GM06990 (cell line): ENCODE data around the gene ADAR.

Experiments
- DNase-seq: peaks from one replicate; pipeline ENCODE4 v3.0.0-alpha.2; 2011; ENCODE audit not compliant: insufficient read length; ENCODE audit errors: extremely low read depth
- H3K27me3 ChIP-seq: replicated peaks from 2 replicates; pipeline ENCODE4 v1.6.0; 2011; ENCODE audit warnings: low read length; ENCODE audit not compliant: control insufficient read depth, insufficient read depth
- H3K36me3 ChIP-seq: 2 replicates; pipeline ENCODE4 v1.5.1; 2011; ENCODE audit warnings: low read length; ENCODE audit not compliant: control insufficient read depth, insufficient read depth
- H3K4me3 ChIP-seq: replicated peaks from 2 replicates; pipeline ENCODE4 v1.5.1; 2011; ENCODE audit warnings: low read depth, mild to moderate bottlenecking, control low read depth, low read length
- TF ChIP-seq, protein P1 (sequence below): IDR thresholded peaks from 2 replicates; pipeline ENCODE4 v1.5.1; 2011; ENCODE audit warnings: low read length, control low read depth, mild to moderate bottlenecking, inconsistent platforms; ENCODE audit not compliant: insufficient read depth, poor library complexity, severe bottlenecking

ADAR gene

DNA sequence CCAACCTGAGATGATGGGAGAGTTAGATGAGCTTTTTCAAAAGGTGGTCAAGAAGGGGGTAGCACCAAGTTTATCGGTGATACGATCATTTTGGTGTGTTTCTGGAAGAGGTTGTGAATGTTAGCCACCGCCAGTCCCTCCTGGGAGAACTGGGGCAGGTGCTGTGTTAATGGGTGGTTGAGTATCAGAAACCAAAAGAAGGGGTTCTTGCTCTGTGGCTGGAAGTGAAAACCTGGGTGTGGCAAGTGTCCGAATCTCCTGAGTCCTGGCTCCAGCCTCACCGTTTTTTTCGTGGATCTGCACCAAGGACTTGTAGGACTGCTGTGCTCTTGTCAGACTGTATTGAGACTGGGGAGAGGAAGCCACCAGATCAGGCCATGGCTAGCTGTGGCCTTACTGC is 57.3 kb downstream of the ADAR start:
- TF ChIP-seq, protein P1, sequence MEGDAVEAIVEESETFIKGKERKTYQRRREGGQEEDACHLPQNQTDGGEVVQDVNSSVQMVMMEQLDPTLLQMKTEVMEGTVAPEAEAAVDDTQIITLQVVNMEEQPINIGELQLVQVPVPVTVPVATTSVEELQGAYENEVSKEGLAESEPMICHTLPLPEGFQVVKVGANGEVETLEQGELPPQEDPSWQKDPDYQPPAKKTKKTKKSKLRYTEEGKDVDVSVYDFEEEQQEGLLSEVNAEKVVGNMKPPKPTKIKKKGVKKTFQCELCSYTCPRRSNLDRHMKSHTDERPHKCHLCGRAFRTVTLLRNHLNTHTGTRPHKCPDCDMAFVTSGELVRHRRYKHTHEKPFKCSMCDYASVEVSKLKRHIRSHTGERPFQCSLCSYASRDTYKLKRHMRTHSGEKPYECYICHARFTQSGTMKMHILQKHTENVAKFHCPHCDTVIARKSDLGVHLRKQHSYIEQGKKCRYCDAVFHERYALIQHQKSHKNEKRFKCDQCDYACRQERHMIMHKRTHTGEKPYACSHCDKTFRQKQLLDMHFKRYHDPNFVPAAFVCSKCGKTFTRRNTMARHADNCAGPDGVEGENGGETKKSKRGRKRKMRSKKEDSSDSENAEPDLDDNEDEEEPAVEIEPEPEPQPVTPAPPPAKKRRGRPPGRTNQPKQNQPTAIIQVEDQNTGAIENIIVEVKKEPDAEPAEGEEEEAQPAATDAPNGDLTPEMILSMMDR, result no peak
- no peak for DNase-seq
- Histone ChIP-seq H3K36me3 (peaks cover 54% of the 10 kb centered on the region), H3K27me3 (no peaks in the 10 kb centered on the region), H3K4me3 (no peak overlapping the region)

DNA sequence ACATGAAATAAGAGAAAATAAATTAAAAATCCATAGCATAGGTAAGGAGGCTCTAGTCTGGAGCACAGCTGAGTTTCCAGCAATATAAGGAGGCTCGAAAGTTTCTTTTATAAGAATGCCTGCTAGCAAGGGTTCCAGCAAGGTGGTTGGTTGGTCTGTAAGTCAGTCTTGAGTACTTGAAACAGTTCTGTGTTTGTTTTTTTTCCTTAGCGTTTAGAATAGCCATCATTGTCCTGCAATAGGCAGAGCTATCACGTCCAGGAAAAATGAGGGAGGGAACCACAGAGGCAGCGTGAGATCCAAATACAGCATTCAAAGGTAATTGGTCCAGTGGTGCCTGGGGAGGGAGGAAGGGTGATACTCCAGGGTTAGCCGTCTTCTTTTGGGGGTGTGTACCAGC is 57.9 kb downstream of the ADAR start:
- Histone ChIP-seq H3K27me3 (no peaks in the 10 kb centered on the region), H3K4me3 (no peak overlapping the region), H3K36me3 (peaks cover 48% of the 10 kb centered on the region)
- DNase-seq, result no peak
- TF ChIP-seq, protein P1, result no peak

DNA sequence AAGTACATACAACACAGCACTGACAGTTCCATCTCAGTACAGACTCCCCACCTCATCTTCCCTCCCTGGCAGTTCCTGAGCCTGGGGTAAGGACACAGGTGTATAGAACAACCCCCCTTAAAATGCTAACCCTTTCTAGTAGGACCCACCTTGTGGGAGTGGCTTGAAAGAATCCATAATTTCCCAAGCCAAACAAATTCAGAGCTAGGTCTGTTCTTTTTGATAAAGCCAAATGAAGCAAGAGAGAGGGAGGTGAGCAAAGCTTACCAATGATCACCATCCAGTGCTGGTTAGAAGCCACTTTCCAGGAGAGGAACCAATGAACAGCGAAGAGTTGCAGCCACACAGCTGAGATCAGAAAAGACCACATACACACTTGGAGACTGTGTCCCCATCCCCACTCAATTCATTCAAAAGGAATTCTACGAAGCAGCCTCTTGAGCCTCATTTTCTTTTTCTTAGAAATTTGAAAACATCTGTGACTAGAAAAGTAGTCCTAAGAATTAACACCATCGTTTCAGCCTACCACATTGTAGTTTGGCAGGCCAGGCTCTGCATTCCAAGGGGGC is 58.7 kb downstream of the ADAR start:
- Histone ChIP-seq H3K27me3 (no peaks in the 10 kb centered on the region), H3K36me3 (peaks cover 44% of the 10 kb centered on the region), H3K4me3 (no peak overlapping the region)
- no peak for DNase-seq
- TF ChIP-seq, protein P1, result no peak

DNA sequence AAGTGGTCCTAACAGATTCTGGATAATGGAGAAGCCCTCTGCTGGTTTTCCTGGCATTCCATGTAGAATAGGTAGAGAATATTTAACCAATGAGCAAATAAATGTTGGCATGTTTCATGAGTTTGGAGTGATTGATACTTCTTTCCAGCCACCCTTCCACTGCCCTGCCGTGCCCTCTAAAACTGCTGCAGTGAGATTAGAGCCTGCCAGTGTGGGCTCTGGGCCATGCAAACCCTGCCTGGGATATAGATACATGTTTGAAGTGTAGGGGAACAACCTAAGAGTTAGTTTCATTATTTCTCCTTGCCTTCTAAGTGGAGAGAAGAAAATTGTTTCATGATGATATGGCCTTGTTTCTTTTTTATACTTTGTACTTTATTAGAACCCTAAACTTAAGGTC is 60.0 kb downstream of the ADAR start:
- H3K27me3 ChIP-seq, result no peaks in the 10 kb centered on the region
- H3K36me3 ChIP-seq, result peaks cover 36% of the 10 kb centered on the region
- no peak for DNase-seq
- TF ChIP-seq, protein P1, result no peak
- H3K4me3 ChIP-seq, result no peak overlapping the region

DNA sequence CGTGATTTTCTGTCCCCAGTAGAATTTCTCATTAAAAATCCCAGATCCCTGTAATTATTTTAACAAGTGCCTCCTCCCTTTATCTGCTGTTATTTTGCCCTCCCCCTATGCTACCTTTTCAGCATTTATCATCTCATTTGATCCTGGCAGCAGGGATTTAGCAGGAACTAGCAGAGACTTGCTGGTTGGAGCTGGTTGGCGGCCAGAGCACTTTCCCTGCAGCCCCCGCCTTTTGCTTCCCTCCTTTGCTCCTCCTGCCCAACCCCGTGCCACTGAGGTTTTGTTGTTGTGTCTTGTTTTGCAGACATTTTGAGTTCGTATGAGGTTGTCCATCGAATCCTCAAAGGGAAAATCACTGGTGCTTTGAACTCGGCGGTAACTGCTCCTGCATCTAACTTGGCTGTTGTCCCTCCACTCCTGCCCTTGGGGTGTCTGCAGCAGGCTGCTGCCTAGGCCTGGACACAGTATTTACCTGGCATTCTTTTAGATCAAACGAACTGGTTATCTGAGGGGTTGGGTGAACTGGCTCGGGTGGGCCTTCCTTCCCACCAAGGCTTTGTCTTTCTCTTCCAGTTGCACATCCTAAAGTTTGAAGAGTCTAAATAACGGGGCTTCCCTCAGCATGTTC is 60.8 kb downstream of the ADAR start:
- H3K36me3 ChIP-seq, result peaks cover 28% of the 10 kb centered on the region
- TF ChIP-seq, protein P1, result no peak
- H3K27me3 ChIP-seq, result no peaks in the 10 kb centered on the region; the same call in 1 of the 2 replicates
- H3K4me3 ChIP-seq, result no peak overlapping the region
- DNase-seq, result no peak
